ENCODE measurements around the gene CCDC102A.
A peak's percentile ranks its signal among the peaks of the same experiment; 100 is the strongest.
"Not testable (repeated sequence)": the region's sequence is repeated elsewhere in the genome, so short reads cannot be mapped to it uniquely, and the experiment has no call there.

The CCDC102A gene

GRCh38 chr16:57503366-57503765, 33.0 kb downstream of the CCDC102A start:
- H3K4me3 ChIP-seq (ENCODE audit: insufficient read depth, low read depth, low read length, poor library complexity, severe bottlenecking) = no peak overlapping the region
- no peaks in the 10 kb centered on the region for H3K27me3 ChIP-seq (replicated peaks; ENCODE audit: control insufficient read depth, insufficient read depth, low read length, poor library complexity, severe bottlenecking)

GRCh38 chr16:57502048-57502775, 34.2 kb downstream of the CCDC102A start:
- Histone ChIP-seq H3K4me1 (ENCODE audit: control insufficient read depth, insufficient read depth, low read length, poor library complexity, severe bottlenecking) (no peaks in the 10 kb centered on the region), H3K36me3 (ENCODE audit: control insufficient read depth, insufficient read depth, low read length) (no peaks in the 10 kb centered on the region), H3K27me3 (replicated peaks; ENCODE audit: control insufficient read depth, insufficient read depth, low read length, poor library complexity, severe bottlenecking) (no peaks in the 10 kb centered on the region), H3K27ac (ENCODE audit: insufficient read depth, low read length, poor library complexity, severe bottlenecking) (no peak overlapping the region), H3K9me3 (ENCODE audit: control insufficient read depth, low read length) (no peaks in the 10 kb centered on the region), H3K4me3 (ENCODE audit: insufficient read depth, low read depth, low read length, poor library complexity, severe bottlenecking) (no peak overlapping the region)
- no peak for DNase-seq

More at GRCh38 chr16:57503366-57503765, 33.0 kb downstream of the CCDC102A start:
- Histone ChIP-seq H3K9me3 (ENCODE audit: control insufficient read depth, low read length) (no peaks in the 10 kb centered on the region), H3K4me1 (ENCODE audit: control insufficient read depth, insufficient read depth, low read length, poor library complexity, severe bottlenecking) (no peaks in the 10 kb centered on the region), H3K27ac (ENCODE audit: insufficient read depth, low read length, poor library complexity, severe bottlenecking) (no peak overlapping the region), H3K36me3 (ENCODE audit: control insufficient read depth, insufficient read depth, low read length) (no peaks in the 10 kb centered on the region)
- DNase-seq = no peak

GRCh38 chr16:57501492-57501891, 34.9 kb downstream of the CCDC102A start:
- no peaks in the 10 kb centered on the region for H3K36me3 ChIP-seq (ENCODE audit: control insufficient read depth, insufficient read depth, low read length)
- no peaks in the 10 kb centered on the region for H3K4me1 ChIP-seq (ENCODE audit: control insufficient read depth, insufficient read depth, low read length, poor library complexity, severe bottlenecking)
- DNase-seq = no peak
- no peaks in the 10 kb centered on the region for H3K9me3 ChIP-seq (ENCODE audit: control insufficient read depth, low read length)
- H3K27ac ChIP-seq (ENCODE audit: insufficient read depth, low read length, poor library complexity, severe bottlenecking) = no peak overlapping the region
- H3K4me3 ChIP-seq (ENCODE audit: insufficient read depth, low read depth, low read length, poor library complexity, severe bottlenecking) = no peak overlapping the region
- H3K27me3 ChIP-seq (replicated peaks; ENCODE audit: control insufficient read depth, insufficient read depth, low read length, poor library complexity, severe bottlenecking) = no peaks in the 10 kb centered on the region

- no peak overlapping the region for H3K27ac ChIP-seq (ENCODE audit: insufficient read depth, low read length, poor library complexity, severe bottlenecking)
- no peaks in the 10 kb centered on the region for H3K4me1 ChIP-seq (ENCODE audit: control insufficient read depth, insufficient read depth, low read length, poor library complexity, severe bottlenecking)
- no peak for DNase-seq
- no peak overlapping the region for H3K4me3 ChIP-seq (ENCODE audit: insufficient read depth, low read depth, low read length, poor library complexity, severe bottlenecking)
- no peaks in the 10 kb centered on the region for H3K36me3 ChIP-seq (ENCODE audit: control insufficient read depth, insufficient read depth, low read length)
- no peaks in the 10 kb centered on the region for H3K27me3 ChIP-seq (replicated peaks; ENCODE audit: control insufficient read depth, insufficient read depth, low read length, poor library complexity, severe bottlenecking)
- no peaks in the 10 kb centered on the region for H3K9me3 ChIP-seq (ENCODE audit: control insufficient read depth, low read length)
These were observed 35.7 kb downstream of the CCDC102A start for GRCh38 chr16:57500578-57501111.

GRCh38 chr16:57499941-57500340, 36.4 kb downstream of the CCDC102A start:
- not testable (repeated sequence) for H3K9me3 ChIP-seq (ENCODE audit: control insufficient read depth, low read length); DNase-seq; H3K4me1 ChIP-seq (ENCODE audit: control insufficient read depth, insufficient read depth, low read length, poor library complexity, severe bottlenecking); H3K36me3 ChIP-seq (ENCODE audit: control insufficient read depth, insufficient read depth, low read length); H3K27ac ChIP-seq (ENCODE audit: insufficient read depth, low read length, poor library complexity, severe bottlenecking); H3K27me3 ChIP-seq (replicated peaks; ENCODE audit: control insufficient read depth, insufficient read depth, low read length, poor library complexity, severe bottlenecking); H3K4me3 ChIP-seq (ENCODE audit: insufficient read depth, low read depth, low read length, poor library complexity, severe bottlenecking)

- Histone ChIP-seq H3K9me3 (ENCODE audit: control insufficient read depth, low read length) (no peaks in the 10 kb centered on the region), H3K36me3 (ENCODE audit: control insufficient read depth, insufficient read depth, low read length) (no peaks in the 10 kb centered on the region), H3K27me3 (replicated peaks; ENCODE audit: control insufficient read depth, insufficient read depth, low read length, poor library complexity, severe bottlenecking) (no peaks in the 10 kb centered on the region), H3K4me1 (ENCODE audit: control insufficient read depth, insufficient read depth, low read length, poor library complexity, severe bottlenecking) (no peaks in the 10 kb centered on the region), H3K4me3 (ENCODE audit: insufficient read depth, low read depth, low read length, poor library complexity, severe bottlenecking) (no peak overlapping the region), H3K27ac (ENCODE audit: insufficient read depth, low read length, poor library complexity, severe bottlenecking) (no peak overlapping the region)
- DNase-seq = no peak
These were observed 38.3 kb downstream of the CCDC102A start for GRCh38 chr16:57498031-57498430.

GRCh38 chr16:57497121-57497520, 39.2 kb downstream of the CCDC102A start:
- DNase-seq = no peak
- H3K36me3 ChIP-seq (ENCODE audit: control insufficient read depth, insufficient read depth, low read length) = no peaks in the 10 kb centered on the region
- H3K27me3 ChIP-seq (replicated peaks; ENCODE audit: control insufficient read depth, insufficient read depth, low read length, poor library complexity, severe bottlenecking) = no peaks in the 10 kb centered on the region
- no peak overlapping the region for H3K4me3 ChIP-seq (ENCODE audit: insufficient read depth, low read depth, low read length, poor library complexity, severe bottlenecking)
- no peaks in the 10 kb centered on the region for H3K9me3 ChIP-seq (ENCODE audit: control insufficient read depth, low read length)
- no peaks in the 10 kb centered on the region for H3K4me1 ChIP-seq (ENCODE audit: control insufficient read depth, insufficient read depth, low read length, poor library complexity, severe bottlenecking)
- H3K27ac ChIP-seq (ENCODE audit: insufficient read depth, low read length, poor library complexity, severe bottlenecking) = no peak overlapping the region

- Histone ChIP-seq H3K27me3 (replicated peaks; ENCODE audit: control insufficient read depth, insufficient read depth, low read length, poor library complexity, severe bottlenecking) (no peaks in the 10 kb centered on the region), H3K4me3 (ENCODE audit: insufficient read depth, low read depth, low read length, poor library complexity, severe bottlenecking) (no peak overlapping the region), H3K36me3 (ENCODE audit: control insufficient read depth, insufficient read depth, low read length) (no peaks in the 10 kb centered on the region), H3K27ac (ENCODE audit: insufficient read depth, low read length, poor library complexity, severe bottlenecking) (no peak overlapping the region), H3K4me1 (ENCODE audit: control insufficient read depth, insufficient read depth, low read length, poor library complexity, severe bottlenecking) (no peaks in the 10 kb centered on the region), H3K9me3 (ENCODE audit: control insufficient read depth, low read length) (no peaks in the 10 kb centered on the region)
- no peak for DNase-seq
These were observed 42.6 kb downstream of the CCDC102A start for GRCh38 chr16:57493767-57494166.

- no peaks in the 10 kb centered on the region for H3K9me3 ChIP-seq (ENCODE audit: control insufficient read depth, low read length)
- no peak overlapping the region for H3K27ac ChIP-seq (ENCODE audit: insufficient read depth, low read length, poor library complexity, severe bottlenecking)
- H3K36me3 ChIP-seq (ENCODE audit: control insufficient read depth, insufficient read depth, low read length) = no peaks in the 10 kb centered on the region
- DNase-seq = no peak
- H3K27me3 ChIP-seq (replicated peaks; ENCODE audit: control insufficient read depth, insufficient read depth, low read length, poor library complexity, severe bottlenecking) = no peaks in the 10 kb centered on the region
- no peak overlapping the region for H3K4me3 ChIP-seq (ENCODE audit: insufficient read depth, low read depth, low read length, poor library complexity, severe bottlenecking)
- H3K4me1 ChIP-seq (ENCODE audit: control insufficient read depth, insufficient read depth, low read length, poor library complexity, severe bottlenecking) = peaks cover 8% of the 10 kb centered on the region
These were observed 47.1 kb downstream of the CCDC102A start for GRCh38 chr16:57489229-57489628.

GRCh38 chr16:57486858-57487834, 49.2 kb downstream of the CCDC102A start:
- H3K4me3 ChIP-seq (ENCODE audit: insufficient read depth, low read depth, low read length, poor library complexity, severe bottlenecking) = peak overlapping the region; percentile 58
- no peak for DNase-seq
- H3K27ac ChIP-seq (ENCODE audit: insufficient read depth, low read length, poor library complexity, severe bottlenecking) = no peak overlapping the region

More at GRCh38 chr16:57486858-57487834, 49.2 kb downstream of the CCDC102A start:
- Histone ChIP-seq H3K9me3 (ENCODE audit: control insufficient read depth, low read length) (no peaks in the 10 kb centered on the region), H3K4me1 (ENCODE audit: control insufficient read depth, insufficient read depth, low read length, poor library complexity, severe bottlenecking) (peaks cover 8% of the 10 kb centered on the region), H3K36me3 (ENCODE audit: control insufficient read depth, insufficient read depth, low read length) (no peaks in the 10 kb centered on the region), H3K27me3 (replicated peaks; ENCODE audit: control insufficient read depth, insufficient read depth, low read length, poor library complexity, severe bottlenecking) (no peaks in the 10 kb centered on the region)

Measured in effector memory CD4-positive, alpha-beta T cell (primary cell).